ENCODE results near the gene CTCFL. TPM values are rescaled to one million over a fixed set of nuclear protein-coding genes. Genes with fewer than 3 reads are reported as not detected.

The CTCFL gene
- total and polyA plus RNA-seq, 2 of the 13 experiments (the other 11 are each of a cell fraction or from before 2014, with no cell fraction given), result 0.04 TPM; not detected in 1

DNA sequence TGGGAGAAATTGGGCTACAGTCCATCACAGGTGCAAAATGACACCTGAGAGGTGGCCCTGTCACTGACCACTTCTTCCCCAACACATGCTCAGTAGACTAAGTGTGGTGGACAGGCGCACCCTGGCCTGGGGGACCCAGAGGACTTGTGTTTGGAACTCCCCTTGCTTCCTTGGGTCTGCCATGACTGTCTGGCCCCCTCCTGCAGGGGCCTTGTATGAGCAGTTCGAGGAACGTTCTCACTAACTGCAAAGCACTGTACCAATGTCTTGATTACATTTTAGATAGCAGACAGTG, 32.0 kb upstream of the CTCFL start:
- no peaks in the 10 kb centered on the region; a peak in 1 of 5 replicates for H3K36me3 ChIP-seq (replicated peaks in 1 of 2; ENCODE audit: control insufficient read depth in 1 of 2, insufficient read depth in 2 of 2, low read length in 2 of 2)
- H2AFZ ChIP-seq (ENCODE audit: low read length), result no peak overlapping the region
- no TSS peak for BruUV-seq (replicated peaks)
- no peak overlapping the region for H3K27ac ChIP-seq (ENCODE audit: extremely low read length, insufficient read depth, low read length)
- no peak for ATAC-seq
- in situ Hi-C loops (cut with HindIII; ENCODE audit: extremely low pct_ligation_motif_present, low pct_unique_long_range_greater_than_20kb), result no loop called here
- ChIA-PET POLR2A (interaction anchor here (0.7 to 5.6 kb wide), 2 partner anchors 30 to 205 kb away, joined by 3 to 57 read pairs; no protein-coding TSS in a partner anchor), CTCF (ENCODE audit: low intra/inter-chr PET ratio, low total read pairs) (interaction anchor here (1.9 kb wide), 1 partner anchor 29 kb away, joined by 4 read pairs; no protein-coding TSS in a partner anchor)
- peaks cover 5% of the 10 kb centered on the region for H3K79me2 ChIP-seq (ENCODE audit: insufficient read depth, low read length)
- peaks cover 7 to 32% of the 10 kb centered on the region in 2 experiments for H3K27me3 ChIP-seq (ENCODE audit: control insufficient read depth in 1 of 2, insufficient read depth in 2 of 2, low read length in 2 of 2)
- no peaks in the 10 kb centered on the region for H4K20me1 ChIP-seq (ENCODE audit: insufficient read depth, low read length)
- H3K4me1 ChIP-seq (ENCODE audit: insufficient read depth, low read length), result peaks cover 78% of the 10 kb centered on the region
- no peak overlapping the region; a peak in 1 of 6 replicates for H3K4me3 ChIP-seq (replicated peaks in 1 of 3; ENCODE audit: insufficient read depth in 1 of 3, low read depth in 2 of 3, low read length in 3 of 3)
- no peak overlapping the region for H3K9ac ChIP-seq (ENCODE audit: insufficient read depth, low read depth, low read length)
- peak overlapping the region; percentile 8; the same call in 1 of the 2 replicates for H3K4me2 ChIP-seq (ENCODE audit: low read depth, low read length)
- no peak for DNase-seq (ENCODE audit: low spot score)
- FAIRE-seq, result no peak
- 42% methylated on average over 3 of the region's 3 CpGs for WGBS (ENCODE audit: low lambda C conversion rate)
- intact Hi-C loops (cut with micrococcal nuclease; ENCODE audit: unreplicated experiment), result loop anchor here (5.0 kb wide), 1 partner anchor 35 kb away; no protein-coding TSS in a partner anchor
- no peaks in the 10 kb centered on the region for H3K9me3 ChIP-seq (ENCODE audit: low read length)
- TF ChIP-seq ZNF780A (CRISPR knock-in tag; IDR thresholded peaks at IDR 0.05), result no peak
- peak; percentile 54; the same call in 1 of the 2 replicates for TF ChIP-seq ZNF446 (CRISPR knock-in tag; IDR thresholded peaks at IDR 0.05)
- no peak for TF ChIP-seq RCOR2 (CRISPR knock-in tag; IDR thresholded peaks at IDR 0.05)
- TF ChIP-seq KLF11 (CRISPR knock-in tag; IDR thresholded peaks at IDR 0.05), result no peak
- TF ChIP-seq, protein P1, sequence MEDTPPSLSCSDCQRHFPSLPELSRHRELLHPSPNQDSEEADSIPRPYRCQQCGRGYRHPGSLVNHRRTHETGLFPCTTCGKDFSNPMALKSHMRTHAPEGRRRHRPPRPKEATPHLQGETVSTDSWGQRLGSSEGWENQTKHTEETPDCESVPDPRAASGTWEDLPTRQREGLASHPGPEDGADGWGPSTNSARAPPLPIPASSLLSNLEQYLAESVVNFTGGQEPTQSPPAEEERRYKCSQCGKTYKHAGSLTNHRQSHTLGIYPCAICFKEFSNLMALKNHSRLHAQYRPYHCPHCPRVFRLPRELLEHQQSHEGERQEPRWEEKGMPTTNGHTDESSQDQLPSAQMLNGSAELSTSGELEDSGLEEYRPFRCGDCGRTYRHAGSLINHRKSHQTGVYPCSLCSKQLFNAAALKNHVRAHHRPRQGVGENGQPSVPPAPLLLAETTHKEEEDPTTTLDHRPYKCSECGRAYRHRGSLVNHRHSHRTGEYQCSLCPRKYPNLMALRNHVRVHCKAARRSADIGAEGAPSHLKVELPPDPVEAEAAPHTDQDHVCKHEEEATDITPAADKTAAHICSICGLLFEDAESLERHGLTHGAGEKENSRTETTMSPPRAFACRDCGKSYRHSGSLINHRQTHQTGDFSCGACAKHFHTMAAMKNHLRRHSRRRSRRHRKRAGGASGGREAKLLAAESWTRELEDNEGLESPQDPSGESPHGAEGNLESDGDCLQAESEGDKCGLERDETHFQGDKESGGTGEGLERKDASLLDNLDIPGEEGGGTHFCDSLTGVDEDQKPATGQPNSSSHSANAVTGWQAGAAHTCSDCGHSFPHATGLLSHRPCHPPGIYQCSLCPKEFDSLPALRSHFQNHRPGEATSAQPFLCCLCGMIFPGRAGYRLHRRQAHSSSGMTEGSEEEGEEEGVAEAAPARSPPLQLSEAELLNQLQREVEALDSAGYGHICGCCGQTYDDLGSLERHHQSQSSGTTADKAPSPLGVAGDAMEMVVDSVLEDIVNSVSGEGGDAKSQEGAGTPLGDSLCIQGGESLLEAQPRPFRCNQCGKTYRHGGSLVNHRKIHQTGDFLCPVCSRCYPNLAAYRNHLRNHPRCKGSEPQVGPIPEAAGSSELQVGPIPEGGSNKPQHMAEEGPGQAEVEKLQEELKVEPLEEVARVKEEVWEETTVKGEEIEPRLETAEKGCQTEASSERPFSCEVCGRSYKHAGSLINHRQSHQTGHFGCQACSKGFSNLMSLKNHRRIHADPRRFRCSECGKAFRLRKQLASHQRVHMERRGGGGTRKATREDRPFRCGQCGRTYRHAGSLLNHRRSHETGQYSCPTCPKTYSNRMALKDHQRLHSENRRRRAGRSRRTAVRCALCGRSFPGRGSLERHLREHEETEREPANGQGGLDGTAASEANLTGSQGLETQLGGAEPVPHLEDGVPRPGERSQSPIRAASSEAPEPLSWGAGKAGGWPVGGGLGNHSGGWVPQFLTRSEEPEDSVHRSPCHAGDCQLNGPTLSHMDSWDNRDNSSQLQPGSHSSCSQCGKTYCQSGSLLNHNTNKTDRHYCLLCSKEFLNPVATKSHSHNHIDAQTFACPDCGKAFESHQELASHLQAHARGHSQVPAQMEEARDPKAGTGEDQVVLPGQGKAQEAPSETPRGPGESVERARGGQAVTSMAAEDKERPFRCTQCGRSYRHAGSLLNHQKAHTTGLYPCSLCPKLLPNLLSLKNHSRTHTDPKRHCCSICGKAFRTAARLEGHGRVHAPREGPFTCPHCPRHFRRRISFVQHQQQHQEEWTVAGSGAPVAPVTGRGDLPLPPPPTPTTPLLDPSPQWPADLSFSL (CRISPR knock-in tag; IDR thresholded peaks at IDR 0.05), result peak; percentile 26; the same call in 1 of the 2 replicates
- no peak for TF ChIP-seq KLF16 (CRISPR knock-in tag; IDR thresholded peaks at IDR 0.05)
- TF ChIP-seq, protein P2, sequence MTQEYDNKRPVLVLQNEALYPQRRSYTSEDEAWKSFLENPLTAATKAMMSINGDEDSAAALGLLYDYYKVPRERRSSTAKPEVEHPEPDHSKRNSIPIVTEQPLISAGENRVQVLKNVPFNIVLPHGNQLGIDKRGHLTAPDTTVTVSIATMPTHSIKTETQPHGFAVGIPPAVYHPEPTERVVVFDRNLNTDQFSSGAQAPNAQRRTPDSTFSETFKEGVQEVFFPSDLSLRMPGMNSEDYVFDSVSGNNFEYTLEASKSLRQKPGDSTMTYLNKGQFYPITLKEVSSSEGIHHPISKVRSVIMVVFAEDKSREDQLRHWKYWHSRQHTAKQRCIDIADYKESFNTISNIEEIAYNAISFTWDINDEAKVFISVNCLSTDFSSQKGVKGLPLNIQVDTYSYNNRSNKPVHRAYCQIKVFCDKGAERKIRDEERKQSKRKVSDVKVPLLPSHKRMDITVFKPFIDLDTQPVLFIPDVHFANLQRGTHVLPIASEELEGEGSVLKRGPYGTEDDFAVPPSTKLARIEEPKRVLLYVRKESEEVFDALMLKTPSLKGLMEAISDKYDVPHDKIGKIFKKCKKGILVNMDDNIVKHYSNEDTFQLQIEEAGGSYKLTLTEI (CRISPR knock-in tag; conservative IDR thresholded peaks at IDR 0.05), result no peak
- TF ChIP-seq BORCS8-MEF2B (CRISPR knock-in tag; IDR thresholded peaks at IDR 0.05), result no peak
- TF ChIP-seq RFX1 (IDR thresholded peaks at IDR 0.05), result no peak
- no peak for TF ChIP-seq ZNF282 (IDR thresholded peaks at IDR 0.05; ENCODE audit: partially characterized antibody)
- TF ChIP-seq NFE2 (CRISPR knock-in tag; IDR thresholded peaks at IDR 0.05), result no peak
- TF ChIP-seq ZNF563 (CRISPR knock-in tag; IDR thresholded peaks at IDR 0.05), result no peak
- TF ChIP-seq MIER3 (CRISPR knock-in tag; IDR thresholded peaks at IDR 0.05; ENCODE audit: borderline replicate concordance), result no peak
- 0 out of 2 replicates have a peak, but pooled peaks have one; percentile 40 for TF ChIP-seq ZNF616 (CRISPR knock-in tag; IDR thresholded peaks at IDR 0.05; ENCODE audit: low read depth)
- TF ChIP-seq ZNF737 (CRISPR knock-in tag; IDR thresholded peaks at IDR 0.05; ENCODE audit: borderline replicate concordance), result 0 out of 2 replicates have a peak, but pooled peaks have one; percentile 27
- 0 out of 2 replicates have a peak, but pooled peaks have one; percentile 37 for TF ChIP-seq ZNF790 (CRISPR knock-in tag; IDR thresholded peaks at IDR 0.05; ENCODE audit: borderline replicate concordance)
- no peak for TF ChIP-seq JUN (CRISPR knock-in tag; IDR thresholded peaks at IDR 0.05)
- peak; percentile 13; the same call in 1 of the 2 replicates for TF ChIP-seq ZNF670 (CRISPR knock-in tag; IDR thresholded peaks at IDR 0.05; ENCODE audit: borderline replicate concordance)
- no peak for TF ChIP-seq HNF4A (CRISPR knock-in tag; IDR thresholded peaks at IDR 0.05)
